Activated naive CD4-positive, alpha-beta T cell treated with anti-CD3 and anti-CD28 coated beads, Interleukin-2, amount 50 U/mL, for 16 hours (primary cell): ENCODE results near the gene CHD9.
"Not testable (repeated sequence)": the region's sequence is repeated elsewhere in the genome, so short reads cannot be mapped to it uniquely, and the experiment has no call there.

Source experiments
- DNase-seq: peaks from one replicate; pipeline ENCODE4 v3.0.0-alpha.2; 2020

Gene CHD9

GRCh38 chr16:53075461-53075860, 20.7 kb downstream of the CHD9 start:
- DNase-seq, result not testable (repeated sequence)

DNA sequence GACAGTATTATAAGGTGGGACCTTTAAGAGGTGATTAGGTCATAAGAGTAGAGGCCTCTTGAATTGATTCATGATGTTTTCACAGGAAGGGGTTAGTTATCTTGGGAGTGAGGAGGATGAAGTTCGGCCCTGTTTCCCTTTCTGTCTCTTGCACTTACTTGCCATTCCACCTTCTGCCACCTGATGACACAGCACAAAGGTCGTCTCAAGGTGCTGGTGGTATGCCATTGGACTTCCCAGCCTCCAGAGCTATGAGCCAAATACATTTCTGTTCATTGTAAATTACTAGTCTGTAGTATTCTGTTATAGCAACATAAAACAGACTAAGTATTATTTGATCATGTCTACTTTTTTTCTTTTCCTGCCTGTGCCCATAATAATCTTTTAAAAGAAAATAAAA, 23.5 kb downstream of the CHD9 start:
- no peak for DNase-seq

GRCh38 chr16:53078765-53079485, 24.1 kb downstream of the CHD9 start:
- DNase-seq, result no peak

- DNase-seq, result no peak
Observed at GRCh38 chr16:53080345-53081031, 25.7 kb downstream of the CHD9 start.

DNA sequence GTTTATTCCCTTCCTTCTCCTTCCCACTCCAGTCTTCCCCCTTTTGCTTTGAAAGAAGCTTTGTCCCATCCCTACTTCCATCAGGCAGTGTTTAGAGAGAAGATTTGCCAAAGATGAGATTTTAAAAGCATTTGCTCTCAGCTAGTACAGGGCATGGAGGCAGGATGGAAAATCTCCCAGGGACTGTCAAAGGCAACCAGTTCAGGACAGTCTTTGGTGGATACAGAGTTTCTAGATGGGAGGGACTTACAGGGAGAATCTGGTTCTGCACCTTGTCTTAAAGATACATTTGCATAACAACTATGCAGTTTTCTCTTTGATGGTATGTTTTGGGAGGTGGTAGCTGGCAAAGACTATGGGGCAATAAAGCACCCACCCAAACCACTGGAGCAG, 26.2 kb downstream of the CHD9 start:
- no peak for DNase-seq

GRCh38 chr16:53081686-53082407, 27.1 kb downstream of the CHD9 start:
- no peak for DNase-seq

DNA sequence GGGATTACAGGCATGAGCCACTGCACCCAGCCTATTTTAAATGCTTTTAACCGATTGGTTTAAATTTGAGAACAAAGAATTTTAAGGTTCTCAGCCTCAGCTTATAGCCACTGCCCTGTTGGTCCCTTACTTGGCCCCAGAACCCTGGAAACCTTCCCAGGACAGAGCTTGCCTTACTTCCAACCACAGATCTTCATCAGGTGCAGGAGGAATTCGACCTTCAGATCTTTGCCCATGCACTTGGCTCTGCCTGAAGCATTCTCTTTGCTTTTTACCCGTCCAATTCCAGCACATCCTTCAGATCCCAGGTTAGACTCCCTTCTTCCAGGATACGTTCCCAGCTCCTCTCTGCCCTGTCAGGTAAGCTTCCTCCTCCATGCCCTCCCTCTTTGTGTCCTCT, 27.7 kb downstream of the CHD9 start:
- DNase-seq, result no peak

DNA sequence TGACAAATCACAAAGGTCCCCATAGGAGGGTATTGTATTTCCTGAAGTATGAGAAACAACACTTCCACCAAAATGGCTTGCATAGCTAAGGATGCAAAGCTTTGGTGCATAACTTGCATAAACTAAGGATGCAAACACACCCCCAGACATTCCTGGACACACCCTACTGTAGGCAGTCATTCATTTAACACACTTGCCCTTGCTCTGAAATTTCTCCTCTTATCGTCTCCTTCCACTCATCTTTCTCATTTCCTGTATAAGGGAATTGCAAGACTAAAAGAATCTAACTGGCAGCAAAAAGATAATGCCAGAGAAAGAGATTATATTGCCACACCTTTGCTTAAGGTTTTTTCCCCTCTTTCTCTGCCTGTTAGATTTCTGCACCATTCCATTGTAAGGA, 28.3 kb downstream of the CHD9 start:
- no peak for DNase-seq

GRCh38 chr16:53084141-53084541, 29.4 kb downstream of the CHD9 start:
- DNase-seq, result no peak

DNA sequence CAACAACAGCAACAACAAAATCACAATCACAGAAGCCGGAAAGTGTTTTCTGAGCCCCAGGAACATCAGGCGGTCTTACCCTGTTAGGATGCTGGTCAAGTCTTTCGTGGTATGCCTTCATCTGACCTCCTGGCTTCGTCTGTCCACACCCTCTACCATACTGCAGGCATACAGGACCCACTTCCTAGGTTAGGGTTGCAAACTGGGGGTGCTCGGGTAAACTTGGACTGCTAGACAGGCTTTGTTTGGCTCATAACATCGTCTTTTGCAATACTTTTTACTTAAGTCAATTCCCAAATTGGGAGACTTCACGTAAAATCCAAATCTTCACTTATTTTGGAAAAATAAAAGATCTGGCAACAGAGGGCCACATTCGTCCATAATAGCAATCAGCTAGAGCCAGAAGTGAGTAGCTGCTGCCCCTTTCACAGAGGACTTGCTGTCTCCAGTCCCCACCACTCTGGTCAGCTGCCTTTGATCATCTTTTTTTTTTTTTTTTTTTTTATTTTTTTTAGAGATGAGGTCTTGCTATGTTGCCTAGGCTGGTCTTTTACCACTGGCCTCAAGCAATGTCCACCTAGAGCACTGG, 30.0 kb downstream of the CHD9 start:
- DNase-seq, result no peak

GRCh38 chr16:53085369-53085843, 30.6 kb downstream of the CHD9 start:
- no peak for DNase-seq

- no peak for DNase-seq
Observed at GRCh38 chr16:53085931-53086421, 31.2 kb downstream of the CHD9 start.

- no peak for DNase-seq
Observed at GRCh38 chr16:53087101-53087500, 32.3 kb downstream of the CHD9 start.

GRCh38 chr16:53089434-53090285, 34.9 kb downstream of the CHD9 start:
- DNase-seq, result no peak

DNA sequence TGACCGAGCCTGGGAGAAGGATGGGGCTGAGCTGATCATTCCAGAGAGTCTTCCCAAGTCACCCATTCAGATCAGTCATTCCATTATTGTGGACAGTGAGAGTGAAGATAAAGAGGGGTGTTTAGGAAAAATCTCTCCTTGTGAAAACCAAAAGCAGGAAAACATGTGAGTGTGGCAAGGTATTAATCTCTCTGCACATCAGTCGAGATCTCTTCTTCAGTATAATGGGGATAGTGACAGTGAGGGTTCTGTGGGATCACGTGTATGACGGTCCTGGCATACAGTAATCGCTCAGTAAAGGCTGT, 35.4 kb downstream of the CHD9 start:
- no peak for DNase-seq

GRCh38 chr16:53090591-53091411, 36.0 kb downstream of the CHD9 start:
- no peak for DNase-seq

GRCh38 chr16:53091466-53092211, 36.8 kb downstream of the CHD9 start:
- no peak for DNase-seq

GRCh38 chr16:53092284-53092683, 37.5 kb downstream of the CHD9 start:
- DNase-seq, result no peak

DNA sequence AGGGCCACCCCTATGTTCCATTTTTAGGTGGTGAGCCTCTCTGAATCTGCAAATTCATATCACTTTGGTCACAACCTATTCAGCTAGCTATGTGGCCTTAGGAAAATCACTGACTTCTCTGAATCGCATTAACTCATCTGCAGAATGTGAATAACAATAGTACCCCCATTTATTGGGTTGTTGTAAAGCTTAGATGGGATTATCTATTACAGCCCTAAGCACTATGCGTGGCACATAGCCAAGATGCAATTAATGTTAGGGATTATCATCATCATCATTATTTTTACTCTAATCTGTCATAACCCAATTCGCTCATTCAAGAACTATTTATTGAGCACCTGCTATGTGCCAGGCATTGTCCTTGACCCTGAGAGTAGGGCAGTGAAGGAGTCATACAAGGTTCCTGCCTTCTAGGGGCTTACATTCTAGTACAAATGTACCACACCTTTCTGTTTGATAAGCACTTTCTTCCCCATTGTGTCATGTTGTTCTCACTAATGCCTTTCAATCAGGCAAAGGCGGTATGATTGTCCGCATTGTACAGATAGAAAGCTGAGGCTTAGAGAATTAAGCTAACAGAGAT, 38.5 kb downstream of the CHD9 start:
- DNase-seq, result no peak

DNA sequence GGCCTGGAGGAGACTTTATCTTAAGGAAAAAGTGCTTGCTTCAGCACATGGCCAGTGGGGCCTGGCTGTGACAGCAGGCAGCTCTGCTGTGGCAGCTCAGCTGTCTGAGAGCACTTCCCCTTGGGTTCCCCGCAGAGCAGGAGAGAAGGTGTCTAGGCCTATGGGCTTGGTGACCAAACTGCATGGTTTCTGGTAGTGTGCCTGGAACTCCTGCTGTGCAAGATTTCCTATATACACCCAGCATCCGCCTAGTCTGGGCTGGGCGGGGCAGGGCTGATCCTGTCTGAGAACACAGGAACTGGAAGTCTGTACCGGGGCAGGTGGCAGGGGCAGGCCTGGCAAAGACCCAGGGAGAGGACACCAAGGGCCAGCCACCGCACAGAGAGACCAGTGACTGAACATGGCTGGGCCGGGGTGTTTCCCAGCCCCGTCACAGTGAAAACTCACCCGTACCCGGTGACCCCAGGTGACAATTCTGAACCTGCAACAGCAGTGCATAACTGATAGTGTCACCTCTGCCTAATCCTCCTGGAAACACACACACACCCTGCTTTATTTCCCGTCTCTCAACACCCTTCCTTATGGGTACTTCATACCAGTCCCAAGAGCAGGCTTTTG, 39.3 kb downstream of the CHD9 start:
- no peak for DNase-seq
